IMR-90 (cell line): ENCODE results near the gene CDC42SE1. TPM values are rescaled to one million over a fixed set of nuclear protein-coding genes. Genes with fewer than 3 reads are reported as not detected.

ENCODE experiments used
- ATAC-seq: fragments of 200-7000 bp; cut with Tn5 transposase; 2 replicates; pipeline ENCODE4 v1.9.1; 2020; ENCODE audit warnings: low read depth, mild to moderate bottlenecking, moderate library complexity
- Bru-seq: library from RNA; stranded (reverse); fragments of 400-500 nt; gene quantifications from one replicate; lab custom pipeline; 2021; lab: Mats Ljungman, UMichigan
- BruChase-seq, 2 experiments: library from RNA; stranded (reverse); fragments of 400-500 nt; gene quantifications; one replicate each; lab custom pipeline; 2021; lab: Mats Ljungman, UMichigan
- BruUV-seq: library from RNA; stranded (reverse); fragments of 400-500 nt; replicated peaks from 2 replicates; lab custom pipeline; 2021; lab: Mats Ljungman, UMichigan
- CTCF ChIA-PET: fragments of 300-600 bp; formaldehyde crosslinking; extraction: SDS; loops from one replicate; lab custom pipeline; 2021; ENCODE audit warnings: antibody characterized with exemption; lab: Yijun Ruan, JAX
- POLR2A ChIA-PET: fragments of 300-600 bp; sonication (Branson Sonifier 250); formaldehyde crosslinking; loops from one replicate; lab custom pipeline; 2022; ENCODE audit warnings: antibody characterized with exemption; ENCODE audit not compliant: unreplicated experiment; lab: Charles Lee
- DNase-seq: peaks from one replicate; pipeline ENCODE4 v3.0.0; 2013
- H2AFZ ChIP-seq: replicated peaks from 2 replicates; pipeline ENCODE3; 2013; ENCODE audit warnings: low read length, mild to moderate bottlenecking; ENCODE audit not compliant: poor library complexity
- H2AK5ac ChIP-seq: 2 replicates; pipeline ENCODE4 v1.6.1; 2013; ENCODE audit warnings: low read depth, low read length, inconsistent platforms
- H2AK9ac ChIP-seq: replicated peaks from 2 replicates; pipeline ENCODE3; 2013; ENCODE audit warnings: mild to moderate bottlenecking, low read depth, low read length, moderate library complexity; ENCODE audit not compliant: poor library complexity
- H2BK120ac ChIP-seq: 2 replicates; pipeline ENCODE4 v1.6.1; 2013; ENCODE audit warnings: low read depth, low read length, inconsistent platforms
- H2BK15ac ChIP-seq: 3 replicates; pipeline ENCODE4 v1.6.1; 2013; ENCODE audit warnings: low read depth, low read length, inconsistent platforms
- H2BK20ac ChIP-seq: 2 replicates; pipeline ENCODE4 v1.6.1; 2013; ENCODE audit warnings: low read depth, mild to moderate bottlenecking, inconsistent platforms, low read length, moderate library complexity
- H2BK5ac ChIP-seq: 2 replicates; pipeline ENCODE4 v1.6.1; 2013; ENCODE audit warnings: mild to moderate bottlenecking, low read depth, low read length, inconsistent platforms; ENCODE audit not compliant: poor library complexity, severe bottlenecking
- H3K14ac ChIP-seq: replicated peaks from 2 replicates; pipeline ENCODE4 v1.6.1; 2013; ENCODE audit warnings: low read depth, low read length, inconsistent platforms
- H3K18ac ChIP-seq: 2 replicates; pipeline ENCODE4 v1.6.1; 2013; ENCODE audit warnings: low read depth, low read length, control low read depth
- H3K23ac ChIP-seq: 2 replicates; pipeline ENCODE4 v1.6.1; 2013; ENCODE audit warnings: low read depth, low read length, inconsistent platforms
- H3K27ac ChIP-seq: 2 replicates; pipeline ENCODE4 v1.5.1; 2013; ENCODE audit warnings: mild to moderate bottlenecking, control low read depth, low read length; ENCODE audit not compliant: insufficient read depth
- H3K27me3 ChIP-seq: 2 replicates; pipeline ENCODE4 v1.6.1; 2013; ENCODE audit warnings: low read length; ENCODE audit not compliant: control insufficient read depth, insufficient read depth
- H3K36me3 ChIP-seq: 2 replicates; pipeline ENCODE4 v1.6.1; 2013; ENCODE audit warnings: low read length, mixed read lengths; ENCODE audit not compliant: control insufficient read depth, insufficient read depth
- H3K4ac ChIP-seq: 2 replicates; pipeline ENCODE4 v1.6.1; 2013; ENCODE audit warnings: low read depth, low read length, inconsistent platforms
- H3K4me1 ChIP-seq: 2 replicates; pipeline ENCODE4 v1.6.1; 2013; ENCODE audit warnings: low read length, mixed read lengths; ENCODE audit not compliant: control insufficient read depth, insufficient read depth
- H3K4me2 ChIP-seq: 2 replicates; pipeline ENCODE4 v1.6.1; 2013; ENCODE audit warnings: low read depth, mild to moderate bottlenecking, control low read depth, low read length, moderate library complexity
- H3K4me3 ChIP-seq: 2 replicates; pipeline ENCODE4 v1.5.1; 2013; ENCODE audit warnings: low read depth, mild to moderate bottlenecking, control low read depth, low read length, moderate library complexity; ENCODE audit not compliant: insufficient read depth
- H3K56ac ChIP-seq: 2 replicates; pipeline ENCODE4 v1.6.1; 2013; ENCODE audit warnings: low read length, inconsistent platforms; ENCODE audit not compliant: insufficient read depth; ENCODE audit errors: extremely low read depth
- H3K79me1 ChIP-seq, 2 experiments: 2 replicates each; pipeline ENCODE4 v1.6.1; 2013; ENCODE audit warnings: low read length in 2 of 2, inconsistent platforms in 1 of 2, low read depth in 1 of 2
- H3K9ac ChIP-seq: 2 replicates; pipeline ENCODE4 v1.6.1; 2013; ENCODE audit warnings: low read depth, low read length, control low read depth
- H3K9me1 ChIP-seq: 2 replicates; pipeline ENCODE4 v1.6.1; 2013; ENCODE audit warnings: low read length, inconsistent platforms; ENCODE audit not compliant: insufficient read depth
- H3K9me3 ChIP-seq: 2 replicates; pipeline ENCODE4 v1.6.1; 2013; ENCODE audit warnings: low read length; ENCODE audit not compliant: control insufficient read depth, insufficient read depth
- H4K20me1 ChIP-seq: 2 replicates; pipeline ENCODE4 v1.6.1; 2013; ENCODE audit warnings: low read length, inconsistent platforms; ENCODE audit not compliant: insufficient read depth
- H4K5ac ChIP-seq: 2 replicates; pipeline ENCODE4 v1.6.1; 2013; ENCODE audit warnings: mild to moderate bottlenecking, low read depth, low read length, control low read depth
- H4K8ac ChIP-seq, 2 experiments: 2 replicates each; pipeline ENCODE4 v1.6.1; 2013; ENCODE audit warnings: low read depth in 2 of 2, low read length in 2 of 2, control low read depth in 1 of 2, inconsistent platforms in 1 of 2
- H4K91ac ChIP-seq: 2 replicates; pipeline ENCODE4 v1.6.1; 2013; ENCODE audit warnings: low read depth, low read length, inconsistent platforms; ENCODE audit not compliant: insufficient read depth
- CEBPB ChIP-seq: IDR thresholded peaks from 2 replicates; pipeline ENCODE4 v1.6.1; 2012; ENCODE audit warnings: low read depth, low read length, improper control_type of control experiment
- CTCF ChIP-seq: conservative IDR thresholded peaks from 2 replicates; pipeline ENCODE4 v1.5.1; 2012; ENCODE audit warnings: mild to moderate bottlenecking, low read depth, low read length, improper control_type of control experiment
- ELK1 ChIP-seq: fragments of 150-350 bp; IDR thresholded peaks from 2 replicates; pipeline ENCODE4 v1.6.1; 2016; ENCODE audit warnings: low read depth, mild to moderate bottlenecking, low read length, moderate library complexity, borderline replicate concordance
- FOS ChIP-seq: fragments of 150-350 bp; IDR thresholded peaks from 2 replicates; pipeline ENCODE4 v1.6.1; 2016; ENCODE audit warnings: low read depth, low read length
- MAFK ChIP-seq: IDR thresholded peaks from 2 replicates; pipeline ENCODE4 v1.6.1; 2012; ENCODE audit warnings: low read depth, low read length, improper control_type of control experiment
- MXI1 ChIP-seq: IDR thresholded peaks from 2 replicates; pipeline ENCODE4 v1.6.1; 2012; ENCODE audit warnings: low read depth, mild to moderate bottlenecking, low read length, moderate library complexity, borderline replicate concordance
- NFE2L2 ChIP-seq: fragments of 150-350 bp; IDR thresholded peaks from 2 replicates; pipeline ENCODE4 v1.6.1; 2016; ENCODE audit warnings: low read depth, mild to moderate bottlenecking, low read length
- POLR2A ChIP-seq: IDR thresholded peaks from 2 replicates; pipeline ENCODE4 v1.6.1; 2012; ENCODE audit warnings: mild to moderate bottlenecking, low read depth, low read length
- RAD21 ChIP-seq: IDR thresholded peaks from 2 replicates; pipeline ENCODE4 v1.6.1; 2012; ENCODE audit warnings: low read length, improper control_type of control experiment
- RCOR1 ChIP-seq: IDR thresholded peaks from 2 replicates; pipeline ENCODE4 v1.6.1; 2012; ENCODE audit warnings: mild to moderate bottlenecking, low read length, improper control_type of control experiment; ENCODE audit not compliant: insufficient replicate concordance
- RFX5 ChIP-seq: IDR thresholded peaks from 2 replicates; pipeline ENCODE4 v1.8.0; 2012; ENCODE audit warnings: low read depth, mild to moderate bottlenecking, low read length, moderate library complexity
- SMC3 ChIP-seq: fragments of 150-350 bp; IDR thresholded peaks from 2 replicates; pipeline ENCODE4 v1.6.1; 2016; ENCODE audit warnings: low read depth, mild to moderate bottlenecking, antibody characterized with exemption, low read length, moderate library complexity
- WGBS, 2 experiments: methylation state at CpG; one replicate each; pipeline versions ENCODE4 v1.1.5 to v1.1.7; 2013; ENCODE audit warnings: missing lambda C conversion rate in 2 of 2; ENCODE audit not compliant: insufficient read length in 1 of 2; ENCODE audit errors: extremely low coverage in 2 of 2; 5-methylcytosine and 5-hydroxymethylcytosine counted together
- dilution Hi-C: fragments of 300-500 bp; cut with HindIII; formaldehyde crosslinking; loops from one replicate; pipeline ENCODE4 v1.14.3; 2018; ENCODE audit warnings: low sequenced_read_pairs; ENCODE audit not compliant: unreplicated experiment
- in situ Hi-C: fragments of 300-500 bp; cut with MboI; formaldehyde crosslinking; loops from 3 replicates; pipeline ENCODE4 v1.14.3; 2019; ENCODE audit warnings: low sequenced_read_pairs, inconsistent platforms, mixed read lengths
- intact Hi-C: fragments of 100-400 bp; cut with micrococcal nuclease; formaldehyde crosslinking; loops from 2 replicates; pipeline ENCODE4 v1.10.0; 2022
- long read RNA-seq: library from polyadenylated mRNA; unstranded; transcript quantifications from one replicate; pipeline ENCODE4 v2.0.0, GENCODE V29; 2021; ENCODE audit not compliant: unreplicated experiment
- polyA plus RNA-seq, 3 experiments: library from polyadenylated mRNA; depleted of rRNA; stranded (reverse); fragments of >200 nt; gene quantifications; 2 replicates each; pipeline ENCODE4 v1.2.3, GENCODE V29; 2012; ENCODE audit warnings: low replicate concordance in 1 of 3
- total RNA-seq: library from RNA; depleted of rRNA; stranded (reverse); fragments of >200 nt; gene quantifications from 2 replicates; pipeline ENCODE4 v1.2.3, GENCODE V29; 2012; rRNA removed

CDC42SE1 gene
- total RNA-seq (47.0 and 48.6 TPM in 2 replicates), polyA plus RNA-seq (2012; rRNA removed) (47.4 and 58.5 TPM in 2 replicates), Bru-seq, nascent RNA (percentile 87 among the genes with signal in this experiment), BruChase-seq, experiment 1, labeled RNA remaining after a 6-hour chase (percentile 83 among the genes with signal in this experiment), BruChase-seq, experiment 2, labeled RNA remaining after a 2-hour chase (percentile 95 among the genes with signal in this experiment)
- 14.4 and 21.6 TPM in 2 replicates for polyA plus RNA-seq (2012; cell fraction: cytosol; rRNA removed)
- polyA plus RNA-seq (2012; cell fraction: nucleus; rRNA removed; ENCODE audit: low replicate concordance): 77.9 and 307 TPM in 2 replicates
- long read RNA-seq, transcript CDC42SE1-201 (5 exons, 3,045 nt): major isoform, 34 of 70 reads
- long read RNA-seq, partial matches to known transcripts: 18 of 70 reads
- long read RNA-seq, other reads (novel, unspliced or antisense): 16 of 70 reads

- H4K91ac ChIP-seq: peak within 1 kb of the TSS; percentile 89
- ChIA-PET POLR2A (interaction anchor here (0.7 to 1.0 kb wide), 3 partner anchors 11 to 224 kb away, joined by 3 to 4 read pairs (median 3); no protein-coding TSS in a partner anchor), CTCF (interaction anchor here (0.6 to 0.9 kb wide), 3 partner anchors 8 to 1161 kb away, joined by 3 to 5 read pairs (median 3); no protein-coding TSS in a partner anchor)
- H3K27ac ChIP-seq: peak within 1 kb of the TSS; percentile 99
- H4K5ac ChIP-seq: peak within 1 kb of the TSS; percentile 91
- peak within 1 kb of the TSS; percentile 78 for H3K18ac ChIP-seq
- 0% methylated on average over 25 of the region's 58 CpGs; no CpG with 5 or more reads in 1 of the 2 experiments for WGBS, 2 experiments
- peak within 1 kb of the TSS; percentile 98 for H3K4me2 ChIP-seq
- no TSS peak for BruUV-seq
- peaks cover 45% of the 10 kb centered on the region for H4K20me1 ChIP-seq
- peaks cover 29 to 67% of the 10 kb centered on the region in 2 experiments for H3K79me1 ChIP-seq
- peak within 1 kb of the TSS; percentile 54 to 95 for H4K8ac ChIP-seq
- H3K23ac ChIP-seq: peak within 1 kb of the TSS; percentile 96
- peaks cover 23% of the 10 kb centered on the region for H3K9me1 ChIP-seq
- in situ Hi-C loops (no loop called here), dilution Hi-C loops (no loop called here), intact Hi-C loops (loop anchor here (5.0 kb wide), 1 partner anchor 52 kb away; the partner anchor contains the start of genes MINDY1 and PRUNE1)
- H3K4me3 ChIP-seq: peak within 1 kb of the TSS; percentile 89
- peak within 1 kb of the TSS; percentile 100 for H2BK5ac ChIP-seq
- H3K27me3 ChIP-seq: no peaks in the 10 kb centered on the region
- DNase-seq (peak; percentile 80), ATAC-seq (peak; percentile 76)
- peak within 1 kb of the TSS; percentile 99 for H2AK9ac ChIP-seq
- H3K14ac ChIP-seq: peak within 1 kb of the TSS; percentile 99
- peak within 1 kb of the TSS; percentile 87 for H2BK120ac ChIP-seq
- peak within 1 kb of the TSS; percentile 94 for H3K56ac ChIP-seq
- peak within 1 kb of the TSS; percentile 91; the same call in 2 of the 3 replicates for H2BK15ac ChIP-seq
- H3K4me1 ChIP-seq: peaks cover 15% of the 10 kb centered on the region
- H2AK5ac ChIP-seq: peak within 1 kb of the TSS; percentile 91
- H2AFZ ChIP-seq: peak within 1 kb of the TSS; percentile 96
- H3K9me3 ChIP-seq: no peaks in the 10 kb centered on the region
- peak within 1 kb of the TSS; percentile 97 for H3K4ac ChIP-seq
- H3K9ac ChIP-seq: peak within 1 kb of the TSS; percentile 98
- H3K36me3 ChIP-seq: peaks cover 22% of the 10 kb centered on the region
- peak within 1 kb of the TSS; percentile 36 for H2BK20ac ChIP-seq
- no peak for TF ChIP-seq MXI1
- TF ChIP-seq SMC3: peak; percentile 19; the same call in 1 of the 2 replicates
- TF ChIP-seq MAFK: no peak
- peak; percentile 94 for TF ChIP-seq POLR2A
- no peak for TF ChIP-seq RFX5
- no peak for TF ChIP-seq ELK1
- TF ChIP-seq RCOR1: no peak
- TF ChIP-seq CEBPB: peak; percentile 98
- peak; percentile 79 for TF ChIP-seq CTCF
- 0 out of 2 replicates have a peak, but pooled peaks have one; percentile 4 for TF ChIP-seq FOS
- TF ChIP-seq RAD21: peak; percentile 40
- no peak for TF ChIP-seq NFE2L2
Measured at GRCh38 chr1:151059109-151060006, at the start of gene CDC42SE1. Gene CDC42SE1, minus strand, starts transcription at chr1:151059622. Its CDS starts 3,892 bp downstream, at chr1:151055730.
